CD4-positive, alpha-beta memory T cell (primary cell): ENCODE measurements around the gene PLEKHA6. TPM values are rescaled to one million over a fixed set of nuclear protein-coding genes. Genes with fewer than 3 reads are reported as not detected.

Source experiments
- CTCF ChIA-PET: fragments of 350-600 bp; sonication (Branson Sonifier 250); formaldehyde crosslinking; loops from one replicate; lab custom pipeline; 2021; ENCODE audit warnings: inconsistent platforms; ENCODE audit not compliant: partially characterized antibody; lab: Charles Lee
- POLR2A ChIA-PET: fragments of 350-600 bp; sonication (Branson Sonifier 250); formaldehyde crosslinking; loops from one replicate; lab custom pipeline; 2021; ENCODE audit not compliant: partially characterized antibody; lab: Charles Lee
- DNase-seq, 5 donors: peaks; one replicate each; pipeline versions ENCODE4 v3.0.0 to v3.0.0-alpha.2; 2020 to 2022; ENCODE audit warnings: mixed read lengths in 1 of 5
- H3K27ac ChIP-seq: one replicate; pipeline ENCODE4 v1.7.0; 2013; ENCODE audit warnings: low read depth, low read length
- H3K27me3 ChIP-seq: 2 replicates; pipeline ENCODE4 v1.7.0; 2013; ENCODE audit warnings: mild to moderate bottlenecking, low read length, moderate library complexity; ENCODE audit not compliant: insufficient read depth
- H3K36me3 ChIP-seq: 2 replicates; pipeline ENCODE4 v1.7.0; 2013; ENCODE audit warnings: mild to moderate bottlenecking, low read length, moderate library complexity; ENCODE audit not compliant: insufficient read depth
- H3K4me1 ChIP-seq: 2 replicates; pipeline ENCODE4 v1.7.0; 2013; ENCODE audit warnings: mild to moderate bottlenecking, low read length, moderate library complexity; ENCODE audit not compliant: insufficient read depth
- H3K4me3 ChIP-seq, 2 donors: one replicate each; pipeline ENCODE4 v1.7.0; 2013; ENCODE audit warnings: low read length in 2 of 2, mild to moderate bottlenecking in 1 of 2
- H3K9me3 ChIP-seq, 2 donors: one replicate each; pipeline ENCODE4 v1.7.0; 2013; ENCODE audit warnings: low read length in 2 of 2, control low read depth in 1 of 2; ENCODE audit not compliant: control insufficient read depth in 1 of 2
- H3K27ac Mint-ChIP-seq, 7 donors: one replicate each; pipeline ENCODE4 v1.8.0; 2020 to 2021; ENCODE audit warnings: mixed read lengths in 7 of 7, mild to moderate bottlenecking in 6 of 7, inconsistent platforms in 3 of 7, moderate library complexity in 3 of 7
- H3K27me3 Mint-ChIP-seq, 2 donors: one replicate each; pipeline ENCODE4 v1.8.0; 2020 to 2021; ENCODE audit warnings: mixed read lengths in 2 of 2
- H3K36me3 Mint-ChIP-seq, 2 donors: one replicate each; pipeline ENCODE4 v1.8.0; 2020 to 2021; ENCODE audit warnings: mixed read lengths in 2 of 2, inconsistent platforms in 1 of 2, mild to moderate bottlenecking in 1 of 2
- H3K4me1 Mint-ChIP-seq, 4 donors: one replicate each; pipeline ENCODE4 v1.8.0; 2020 to 2021; ENCODE audit warnings: mixed read lengths in 4 of 4, mild to moderate bottlenecking in 1 of 4
- H3K4me3 Mint-ChIP-seq, 8 donors: one replicate each; pipeline ENCODE4 v1.8.0; 2020 to 2021; ENCODE audit warnings: mixed read lengths in 8 of 8, mild to moderate bottlenecking in 7 of 8, moderate library complexity in 6 of 8, inconsistent platforms in 3 of 8
- H3K9me3 Mint-ChIP-seq, 8 donors: one replicate each; pipeline ENCODE4 v1.8.0; 2020 to 2021; ENCODE audit warnings: mixed read lengths in 8 of 8, mild to moderate bottlenecking in 5 of 8, inconsistent platforms in 3 of 8, moderate library complexity in 1 of 8
- intact Hi-C: fragments of 100-400 bp; cut with micrococcal nuclease; formaldehyde crosslinking; loops from one replicate; pipeline ENCODE4 v1.15.1; 2023
- polyA plus RNA-seq, 2 donors: library from polyadenylated mRNA; unstranded; fragments of 300-500 nt; fragmentation: Illumina TruSeq; gene quantifications; one replicate each; pipeline ENCODE4 v1.2.3, GENCODE V29; 2021
- total RNA-seq, 2 experiments: library from RNA; stranded (reverse); gene quantifications; one replicate each; pipeline ENCODE4 v1.2.3, GENCODE V29; 2021

PLEKHA6 gene
- total and polyA plus RNA-seq, 4 experiments from 2014 or later: 0.15 to 0.89 (median 0.52) TPM; not detected in 1

GRCh38 chr1:204190212-204191211 lies 169.2 kb downstream of the PLEKHA6 start:
- Histone ChIP-seq H3K4me3 (no peak overlapping the region), H3K4me1 (peaks cover 12% of the 10 kb centered on the region), H3K36me3 (no peaks in the 10 kb centered on the region), H3K27me3 (peaks cover 11% of the 10 kb centered on the region), H3K27ac (no peak overlapping the region), H3K9me3 (no peaks in the 10 kb centered on the region)
- H3K36me3 Mint-ChIP-seq: no peaks in the 10 kb centered on the region
- H3K4me1 Mint-ChIP-seq: peaks cover 14 to 44% (median 20%) of the 10 kb centered on the region in 4 donors
- ChIA-PET POLR2A (interaction anchor here (1.2 kb wide), 1 partner anchor 8 kb away, joined by 4 read pairs; no protein-coding TSS in a partner anchor), CTCF (interaction anchor here (1.0 to 1.2 kb wide), 3 partner anchors 8 to 25 kb away, joined by 3 to 6 read pairs (median 3); partner anchors contain the start of gene REN)
- H3K4me3 Mint-ChIP-seq: peak overlapping the region in 5 of 8 donors; percentile 36 to 71 (median 47)
- H3K9me3 Mint-ChIP-seq: no peaks in the 10 kb centered on the region
- H3K27ac Mint-ChIP-seq: peak overlapping the region in 5 of 7 donors; percentile 30 to 82 (median 43)
- DNase-seq: peak in 2 of 5 donors; percentile 4 to 64
- intact Hi-C loops: no loop called here
- H3K27me3 Mint-ChIP-seq: peaks cover 29 to 53% of the 10 kb centered on the region in 2 donors

GRCh38 chr1:204188959-204189639 lies 170.6 kb downstream of the PLEKHA6 start:
- Histone ChIP-seq H3K36me3 (no peaks in the 10 kb centered on the region), H3K27ac (no peak overlapping the region), H3K9me3 (no peaks in the 10 kb centered on the region), H3K4me1 (peaks cover 12% of the 10 kb centered on the region), H3K27me3 (peaks cover 11% of the 10 kb centered on the region), H3K4me3 (no peak overlapping the region)
- Mint-ChIP-seq H3K4me1 (peaks cover 9 to 30% (median 12%) of the 10 kb centered on the region in 4 donors), H3K9me3 (no peaks in the 10 kb centered on the region), H3K27ac (peak overlapping the region in 5 of 7 donors; percentile 52 to 84 (median 73)), H3K36me3 (no peaks in the 10 kb centered on the region), H3K27me3 (peaks cover 29 to 51% of the 10 kb centered on the region in 2 donors), H3K4me3 (peak overlapping the region in 3 of 8 donors; percentile 14 to 55 (median 33))
- CTCF ChIA-PET: interaction anchor here (0.7 to 1.8 kb wide), 5 partner anchors 9 to 174 kb away, joined by 3 to 9 read pairs (median 3); no protein-coding TSS in a partner anchor
- intact Hi-C loops: no loop called here
- DNase-seq: peak in 2 of 5 donors; percentile 5 to 61
- POLR2A ChIA-PET: interaction anchor here (1.2 kb wide), 1 partner anchor 9 kb away, joined by 4 read pairs; no protein-coding TSS in a partner anchor

- peaks cover 12% of the 10 kb centered on the region for H3K4me1 ChIP-seq
- H3K27me3 ChIP-seq: peaks cover 11% of the 10 kb centered on the region
- no peaks in the 10 kb centered on the region for H3K36me3 ChIP-seq
- no peak overlapping the region for H3K4me3 Mint-ChIP-seq
- H3K27ac Mint-ChIP-seq: no peak overlapping the region
- H3K4me1 Mint-ChIP-seq: peaks cover 9 to 27% (median 12%) of the 10 kb centered on the region in 4 donors
- CTCF ChIA-PET: interaction anchor here (1.1 to 1.6 kb wide), 2 partner anchors 21 to 24 kb away, joined by 3 to 4 read pairs; no protein-coding TSS in a partner anchor
- peaks cover 26 to 40% of the 10 kb centered on the region in 2 donors for H3K27me3 Mint-ChIP-seq
- no peak overlapping the region for H3K27ac ChIP-seq
- no peaks in the 10 kb centered on the region for H3K9me3 ChIP-seq
- no peaks in the 10 kb centered on the region for H3K36me3 Mint-ChIP-seq
- peaks cover 0 to 4% (median 0%) of the 10 kb centered on the region in 8 donors for H3K9me3 Mint-ChIP-seq
- H3K4me3 ChIP-seq: no peak overlapping the region
- POLR2A ChIA-PET: no interaction called here
- intact Hi-C loops: no loop called here
- DNase-seq: no peak
These were observed 173.1 kb downstream of the PLEKHA6 start for GRCh38 chr1:204186597-204186996.

- Histone ChIP-seq H3K27ac (no peak overlapping the region), H3K27me3 (peaks cover 5% of the 10 kb centered on the region), H3K9me3 (no peaks in the 10 kb centered on the region), H3K4me1 (no peaks in the 10 kb centered on the region), H3K36me3 (no peaks in the 10 kb centered on the region), H3K4me3 (no peak overlapping the region)
- Mint-ChIP-seq H3K27ac (no peak overlapping the region), H3K27me3 (peaks cover 6 to 8% of the 10 kb centered on the region in 2 donors), H3K36me3 (no peaks in the 10 kb centered on the region), H3K4me3 (no peak overlapping the region), H3K9me3 (peaks cover 0 to 10% (median 0%) of the 10 kb centered on the region in 8 donors), H3K4me1 (no peaks in the 10 kb centered on the region)
- intact Hi-C loops: no loop called here
- ChIA-PET POLR2A (no interaction called here), CTCF (no interaction called here)
- DNase-seq: no peak
These were observed 178.6 kb downstream of the PLEKHA6 start for GRCh38 chr1:204181116-204181515.

- ChIA-PET CTCF (interaction anchor here (1.0 kb wide), 1 partner anchor 27 kb away, joined by 3 read pairs; no protein-coding TSS in a partner anchor), POLR2A (no interaction called here)
- Mint-ChIP-seq H3K4me3 (no peak overlapping the region), H3K36me3 (no peaks in the 10 kb centered on the region), H3K9me3 (peaks cover 0 to 10% (median 0%) of the 10 kb centered on the region in 8 donors), H3K27me3 (peaks cover 6 to 8% of the 10 kb centered on the region in 2 donors), H3K4me1 (no peaks in the 10 kb centered on the region), H3K27ac (no peak overlapping the region)
- H3K27ac ChIP-seq: no peak overlapping the region
- no peaks in the 10 kb centered on the region for H3K4me1 ChIP-seq
- intact Hi-C loops: no loop called here
- no peaks in the 10 kb centered on the region for H3K27me3 ChIP-seq
- no peaks in the 10 kb centered on the region for H3K9me3 ChIP-seq
- H3K36me3 ChIP-seq: no peaks in the 10 kb centered on the region
- no peak overlapping the region for H3K4me3 ChIP-seq
- DNase-seq: no peak
These were observed 179.6 kb downstream of the PLEKHA6 start for GRCh38 chr1:204180133-204180532.

- intact Hi-C loops: no loop called here
- peaks cover 7 to 11% of the 10 kb centered on the region in 2 donors for H3K27me3 Mint-ChIP-seq
- Histone ChIP-seq H3K36me3 (no peaks in the 10 kb centered on the region), H3K27me3 (no peaks in the 10 kb centered on the region), H3K4me1 (no peaks in the 10 kb centered on the region), H3K9me3 (no peaks in the 10 kb centered on the region), H3K27ac (no peak overlapping the region), H3K4me3 (no peak overlapping the region)
- no peak for DNase-seq
- no peaks in the 10 kb centered on the region for H3K4me1 Mint-ChIP-seq
- POLR2A ChIA-PET: no interaction called here
- no peaks in the 10 kb centered on the region for H3K36me3 Mint-ChIP-seq
- no peak overlapping the region for H3K4me3 Mint-ChIP-seq
- CTCF ChIA-PET: no interaction called here
- H3K27ac Mint-ChIP-seq: no peak overlapping the region
- peaks cover 0 to 11% (median 1%) of the 10 kb centered on the region in 8 donors for H3K9me3 Mint-ChIP-seq
These were observed 181.0 kb downstream of the PLEKHA6 start for GRCh38 chr1:204178487-204179281.
